PC-9 (cell line): ENCODE measurements around the gene PKD2. TPM values are rescaled to one million over a fixed set of nuclear protein-coding genes. Genes with fewer than 3 reads are reported as not detected.

Experiments
- BruUV-seq: library from RNA; stranded (reverse); fragments of 400-500 nt; replicated peaks from 2 replicates; lab custom pipeline; 2021; lab: Mats Ljungman, UMichigan
- CTCF ChIA-PET: fragments of 300-600 bp; sonication (Branson Sonifier 250); formaldehyde crosslinking; loops from one replicate; lab custom pipeline; 2022; ENCODE audit warnings: antibody characterized with exemption; lab: Charles Lee
- POLR2A ChIA-PET: fragments of 300-600 bp; sonication (Branson Sonifier 250); formaldehyde crosslinking; loops from one replicate; lab custom pipeline; 2022; ENCODE audit warnings: antibody characterized with exemption; ENCODE audit not compliant: unreplicated experiment; lab: Charles Lee
- DNase-seq, 2 experiments: peaks; one replicate each; pipeline versions ENCODE4 v3.0.0 to v3.0.0-alpha.2; 2015 to 2022; ENCODE audit warnings: mixed read lengths in 1 of 2
- H2AFZ ChIP-seq: fragments of 200-600 bp; sonication (generic); 2 replicates; pipeline ENCODE4 v1.8.1; 2017; ENCODE audit warnings: antibody characterized with exemption
- H3F3A ChIP-seq: fragments of 200-600 bp; sonication (generic); 2 replicates; pipeline ENCODE4 v1.8.1; 2017; ENCODE audit warnings: antibody characterized with exemption, mild to moderate bottlenecking, low read depth; ENCODE audit not compliant: insufficient read depth
- H3K27ac ChIP-seq: fragments of 200-600 bp; sonication (generic); 2 replicates; pipeline ENCODE4 v1.6.1; 2016; ENCODE audit warnings: mixed run types
- H3K27me3 ChIP-seq: fragments of 200-600 bp; sonication (generic); 2 replicates; pipeline ENCODE4 v1.6.1; 2016; ENCODE audit warnings: low read depth, mixed run types; ENCODE audit not compliant: insufficient read depth
- H3K36me3 ChIP-seq: fragments of 200-600 bp; sonication (generic); 2 replicates; pipeline ENCODE4 v1.6.1; 2016; ENCODE audit warnings: low read depth, mixed run types
- H3K4me1 ChIP-seq: fragments of 200-600 bp; sonication (generic); replicated peaks from 2 replicates; pipeline ENCODE4 v1.6.1; 2016; ENCODE audit warnings: mixed run types; ENCODE audit not compliant: insufficient read depth
- H3K4me2 ChIP-seq: fragments of 200-600 bp; sonication (generic); 2 replicates; pipeline ENCODE4 v1.6.1; 2017; ENCODE audit warnings: mixed run types
- H3K4me3 ChIP-seq: fragments of 200-600 bp; sonication (generic); 2 replicates; pipeline ENCODE4 v1.6.1; 2016; ENCODE audit warnings: mixed run types
- H3K79me2 ChIP-seq: fragments of 200-600 bp; sonication (generic); 2 replicates; pipeline ENCODE4 v1.6.1; 2017; ENCODE audit warnings: low read depth, mixed run types
- H3K9me2 ChIP-seq: fragments of 200-600 bp; sonication (generic); 2 replicates; pipeline ENCODE4 v1.8.1; 2017; ENCODE audit warnings: mild to moderate bottlenecking; ENCODE audit not compliant: insufficient read depth
- H3K9me3 ChIP-seq: fragments of 200-600 bp; sonication (generic); 2 replicates; pipeline ENCODE4 v1.8.1; 2016; ENCODE audit warnings: low read depth; ENCODE audit not compliant: insufficient read depth
- H4K20me1 ChIP-seq: fragments of 200-600 bp; sonication (generic); 2 replicates; pipeline ENCODE4 v1.8.1; 2017; ENCODE audit not compliant: insufficient read depth
- EZH2 ChIP-seq: fragments of 200-600 bp; sonication (generic); IDR thresholded peaks from 2 replicates; pipeline ENCODE4 v1.8.0; 2017; ENCODE audit warnings: antibody characterized with exemption, low read depth
- intact Hi-C: fragments of 100-400 bp; cut with micrococcal nuclease; formaldehyde crosslinking; loops from one replicate; pipeline ENCODE4 v1.10.0; 2022; ENCODE audit not compliant: unreplicated experiment
- total RNA-seq: library from RNA; stranded (reverse); gene quantifications from 2 replicates; pipeline ENCODE4 v1.2.3, GENCODE V29; 2021
- TF ChIP-seq, protein P1 (sequence below): fragments of 200-600 bp; sonication (generic); conservative IDR thresholded peaks from 2 replicates; pipeline ENCODE4 v1.6.1; 2017; ENCODE audit warnings: mixed run types, antibody characterized with exemption, mild to moderate bottlenecking, moderate library complexity

Gene PKD2
- total RNA-seq, 1 experiment from 2014 or later = 10.2 TPM

DNA sequence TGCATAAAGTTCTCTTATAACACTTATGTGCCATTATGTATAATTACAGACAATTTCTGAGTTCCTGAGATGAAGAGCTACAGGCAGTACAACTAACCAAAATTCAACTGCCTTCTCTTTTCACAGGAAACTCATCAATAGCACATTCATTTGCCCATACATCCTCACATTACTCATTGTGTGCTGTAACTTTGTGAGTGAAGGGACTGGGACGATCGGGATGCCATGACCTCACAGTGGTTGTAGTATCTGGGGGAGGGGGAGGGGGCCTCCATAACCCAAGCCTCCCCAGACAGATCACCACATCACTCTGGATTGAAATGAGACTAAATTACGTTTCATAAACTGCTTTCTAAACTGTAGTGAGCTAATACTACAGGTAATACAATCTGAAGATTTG, 90.3 kb downstream of the PKD2 start:
- Histone ChIP-seq H3K9me2 (no peaks in the 10 kb centered on the region), H3K9me3 (no peaks in the 10 kb centered on the region), H3K27me3 (no peaks in the 10 kb centered on the region), H3F3A (no peaks in the 10 kb centered on the region), H3K79me2 (no peaks in the 10 kb centered on the region), H3K27ac (no peak overlapping the region), H4K20me1 (no peaks in the 10 kb centered on the region), H3K36me3 (no peaks in the 10 kb centered on the region), H2AFZ (no peak overlapping the region), H3K4me1 (no peaks in the 10 kb centered on the region), H3K4me3 (no peak overlapping the region), H3K4me2 (no peak overlapping the region)
- intact Hi-C loops = no loop called here
- no peak for TF ChIP-seq EZH2
- TF ChIP-seq, protein P1, sequence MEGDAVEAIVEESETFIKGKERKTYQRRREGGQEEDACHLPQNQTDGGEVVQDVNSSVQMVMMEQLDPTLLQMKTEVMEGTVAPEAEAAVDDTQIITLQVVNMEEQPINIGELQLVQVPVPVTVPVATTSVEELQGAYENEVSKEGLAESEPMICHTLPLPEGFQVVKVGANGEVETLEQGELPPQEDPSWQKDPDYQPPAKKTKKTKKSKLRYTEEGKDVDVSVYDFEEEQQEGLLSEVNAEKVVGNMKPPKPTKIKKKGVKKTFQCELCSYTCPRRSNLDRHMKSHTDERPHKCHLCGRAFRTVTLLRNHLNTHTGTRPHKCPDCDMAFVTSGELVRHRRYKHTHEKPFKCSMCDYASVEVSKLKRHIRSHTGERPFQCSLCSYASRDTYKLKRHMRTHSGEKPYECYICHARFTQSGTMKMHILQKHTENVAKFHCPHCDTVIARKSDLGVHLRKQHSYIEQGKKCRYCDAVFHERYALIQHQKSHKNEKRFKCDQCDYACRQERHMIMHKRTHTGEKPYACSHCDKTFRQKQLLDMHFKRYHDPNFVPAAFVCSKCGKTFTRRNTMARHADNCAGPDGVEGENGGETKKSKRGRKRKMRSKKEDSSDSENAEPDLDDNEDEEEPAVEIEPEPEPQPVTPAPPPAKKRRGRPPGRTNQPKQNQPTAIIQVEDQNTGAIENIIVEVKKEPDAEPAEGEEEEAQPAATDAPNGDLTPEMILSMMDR = no peak
- ChIA-PET POLR2A (no interaction called here), CTCF (no interaction called here)
- no TSS peak for BruUV-seq
- no peak for DNase-seq

DNA sequence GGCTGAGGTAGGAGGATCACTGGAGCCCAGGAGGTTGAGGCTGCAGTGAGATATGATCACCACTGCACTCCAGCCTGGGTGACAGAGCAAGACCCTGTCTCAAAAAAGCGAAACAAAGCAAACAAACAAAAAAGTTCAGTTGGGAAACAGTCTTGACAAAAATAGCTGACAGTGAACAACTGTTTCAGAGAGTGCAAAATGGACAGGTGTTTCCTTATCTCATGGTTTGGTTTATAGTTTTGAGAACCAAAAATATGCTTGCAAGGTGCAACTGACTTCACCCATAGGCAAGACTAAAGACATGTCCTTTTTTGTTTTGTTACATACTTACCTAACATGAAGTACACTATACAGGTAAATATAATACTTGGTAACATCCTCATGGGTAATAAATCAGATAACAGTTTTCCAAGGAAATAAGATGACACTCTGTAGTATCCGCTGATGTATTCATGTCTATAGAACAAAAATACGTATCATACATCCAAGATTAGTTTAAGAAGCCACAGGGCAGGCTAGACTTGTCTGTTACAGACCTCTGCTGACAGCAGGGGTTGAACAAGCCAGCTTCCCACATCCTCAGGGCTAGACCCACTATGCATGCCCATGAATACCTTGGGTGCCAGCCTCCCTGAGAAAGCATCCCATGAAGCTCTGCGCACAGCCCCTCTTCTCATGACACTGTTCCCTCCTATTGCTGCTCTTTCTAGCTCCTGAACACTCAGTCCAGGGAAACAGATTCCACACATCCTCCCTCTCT, 91.7 kb downstream of the PKD2 start:
- no peaks in the 10 kb centered on the region for H3K36me3 ChIP-seq
- no peaks in the 10 kb centered on the region for H3K27me3 ChIP-seq
- no peaks in the 10 kb centered on the region for H3K4me1 ChIP-seq
- POLR2A ChIA-PET = interaction anchor here (0.5 kb wide), 1 partner anchor 11 kb away, joined by 5 read pairs; no protein-coding TSS in a partner anchor
- H3F3A ChIP-seq = no peaks in the 10 kb centered on the region
- DNase-seq = no peak
- no peaks in the 10 kb centered on the region for H3K79me2 ChIP-seq
- BruUV-seq = no TSS peak
- no peak overlapping the region for H2AFZ ChIP-seq
- no peaks in the 10 kb centered on the region for H3K9me2 ChIP-seq
- H3K9me3 ChIP-seq = no peaks in the 10 kb centered on the region
- H3K4me3 ChIP-seq = no peak overlapping the region
- intact Hi-C loops = no loop called here
- H4K20me1 ChIP-seq = no peaks in the 10 kb centered on the region
- no peak overlapping the region for H3K27ac ChIP-seq
- H3K4me2 ChIP-seq = no peak overlapping the region
- no peak for TF ChIP-seq EZH2
- TF ChIP-seq, protein P1 = no peak
- CTCF ChIA-PET = no interaction called here

DNA sequence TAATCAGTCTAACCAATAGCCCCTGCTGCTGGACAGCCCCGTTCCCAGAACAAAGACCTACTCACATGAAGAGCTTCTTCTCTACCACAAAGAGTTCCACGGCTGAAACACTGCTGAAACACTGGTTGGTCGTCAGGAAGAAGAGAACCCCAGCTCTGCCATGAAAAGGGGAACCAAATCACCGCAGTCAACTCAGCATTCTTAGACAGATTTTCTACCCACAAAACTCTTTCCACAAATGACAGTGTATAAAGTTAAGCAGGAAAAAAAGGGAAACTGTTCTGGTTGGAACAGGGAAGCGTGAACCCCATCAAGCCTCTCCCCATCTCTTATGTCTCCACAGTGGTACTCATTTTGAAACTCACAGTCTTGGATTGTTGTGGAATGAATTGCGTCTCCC, 93.7 kb downstream of the PKD2 start:
- Histone ChIP-seq H2AFZ (no peak overlapping the region), H4K20me1 (no peaks in the 10 kb centered on the region), H3K27ac (no peak overlapping the region), H3K36me3 (no peaks in the 10 kb centered on the region), H3K9me3 (no peaks in the 10 kb centered on the region), H3K9me2 (no peaks in the 10 kb centered on the region), H3F3A (no peaks in the 10 kb centered on the region; the same call in 1 of the 2 replicates), H3K4me1 (peaks cover 12% of the 10 kb centered on the region), H3K4me3 (no peak overlapping the region), H3K79me2 (no peaks in the 10 kb centered on the region), H3K4me2 (no peak overlapping the region), H3K27me3 (no peaks in the 10 kb centered on the region)
- no peak for DNase-seq
- intact Hi-C loops = no loop called here
- CTCF ChIA-PET = no interaction called here
- TF ChIP-seq, protein P1 = no peak
- TF ChIP-seq EZH2 = no peak
- POLR2A ChIA-PET = no interaction called here
- BruUV-seq = no TSS peak
